GM19193 (cell line): ENCODE data around the gene EXOC1.

Source experiments
- POLR2A ChIP-seq: IDR thresholded peaks from 4 replicates; pipeline ENCODE4 v1.6.1; 2011; ENCODE audit not compliant: insufficient read depth, insufficient read length; ENCODE audit errors: extremely low read depth

Gene EXOC1

DNA sequence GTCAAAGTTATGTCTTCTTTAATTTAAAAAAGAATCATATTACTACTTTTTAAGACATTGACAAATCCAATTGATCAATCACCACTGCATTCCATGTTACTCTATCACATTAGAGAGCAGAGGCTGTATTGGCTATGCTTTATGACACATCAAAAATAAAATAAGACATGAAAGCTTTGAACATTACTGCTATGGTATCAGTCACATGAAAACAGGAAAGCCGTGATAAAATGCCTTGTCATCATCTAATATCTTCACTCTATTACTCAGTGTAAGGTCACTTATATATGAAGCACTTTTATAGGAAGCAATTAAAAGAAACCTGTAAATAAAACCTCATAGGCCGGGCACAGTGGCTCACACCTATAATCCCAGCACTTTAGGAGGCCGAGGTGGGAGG lies 67.6 kb downstream of the EXOC1 start:
- TF ChIP-seq POLR2A = no peak

DNA sequence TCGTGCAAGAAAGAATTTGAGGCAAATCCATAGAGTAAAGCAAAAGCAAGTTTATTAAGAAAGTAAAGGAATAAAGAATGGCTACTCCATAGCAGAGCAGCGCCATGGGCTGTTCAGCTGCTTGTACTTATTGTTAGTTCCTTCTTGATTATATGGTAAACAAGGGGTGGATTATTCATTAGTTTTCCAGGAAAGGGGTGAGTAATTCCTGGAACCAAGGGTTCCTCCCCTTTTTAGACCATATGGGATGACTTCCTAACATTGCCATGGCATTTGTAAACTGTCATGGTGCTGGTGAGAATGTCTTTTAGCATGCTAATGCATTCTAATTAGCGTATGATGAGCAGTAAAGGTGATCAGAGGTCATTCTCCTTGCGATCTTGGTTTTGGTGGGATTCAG lies 71.8 kb downstream of the EXOC1 start:
- TF ChIP-seq POLR2A = no peak

DNA sequence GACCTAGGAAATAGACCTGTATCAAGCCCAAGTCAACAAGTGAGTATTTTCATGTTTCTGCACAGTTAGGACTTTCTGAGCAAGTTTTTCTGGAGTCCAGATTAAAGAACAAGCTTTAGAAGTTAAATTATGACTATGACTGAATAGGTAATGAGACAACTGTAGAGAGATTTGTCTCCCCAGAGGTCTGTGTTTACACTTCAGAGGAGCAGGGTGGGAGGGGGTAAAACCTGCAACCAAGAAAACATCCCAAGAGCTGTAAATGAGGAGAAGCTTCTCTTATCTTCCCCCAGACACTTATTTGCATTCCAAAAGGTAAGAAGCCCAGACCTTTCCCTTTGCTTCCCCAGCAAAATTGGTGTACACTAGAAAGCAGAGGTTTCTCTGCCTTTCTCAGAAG lies 73.2 kb downstream of the EXOC1 start:
- TF ChIP-seq POLR2A = no peak

DNA sequence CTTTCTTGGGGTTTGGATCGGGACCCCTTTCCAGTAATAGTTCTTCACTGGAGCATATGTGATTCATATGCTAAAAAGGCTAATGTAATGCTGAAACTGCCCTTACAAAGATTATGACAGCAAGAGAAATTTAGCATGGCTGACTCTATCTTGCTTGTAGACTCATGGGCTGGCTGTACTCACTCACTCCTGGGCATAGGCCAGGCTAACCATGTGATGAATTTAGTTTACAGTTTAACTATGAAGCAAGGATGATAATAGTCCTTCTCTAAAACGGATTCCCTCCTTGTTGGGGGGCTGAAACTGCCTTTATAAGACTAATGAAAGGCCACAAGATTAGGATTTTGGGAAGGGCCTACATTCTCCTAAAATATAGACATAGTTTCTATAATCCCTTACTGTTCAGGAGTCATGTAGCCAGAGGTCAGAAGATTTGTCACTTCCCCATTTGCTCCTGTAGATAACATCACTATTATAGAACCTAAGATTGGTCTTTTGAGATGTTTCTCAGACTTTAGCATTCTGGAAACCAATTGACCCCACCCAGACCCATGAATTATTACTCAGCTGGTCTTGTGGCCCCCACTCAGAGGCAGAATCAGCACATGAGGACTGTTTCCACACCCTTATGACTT lies 74.5 kb downstream of the EXOC1 start:
- no peak for TF ChIP-seq POLR2A

DNA sequence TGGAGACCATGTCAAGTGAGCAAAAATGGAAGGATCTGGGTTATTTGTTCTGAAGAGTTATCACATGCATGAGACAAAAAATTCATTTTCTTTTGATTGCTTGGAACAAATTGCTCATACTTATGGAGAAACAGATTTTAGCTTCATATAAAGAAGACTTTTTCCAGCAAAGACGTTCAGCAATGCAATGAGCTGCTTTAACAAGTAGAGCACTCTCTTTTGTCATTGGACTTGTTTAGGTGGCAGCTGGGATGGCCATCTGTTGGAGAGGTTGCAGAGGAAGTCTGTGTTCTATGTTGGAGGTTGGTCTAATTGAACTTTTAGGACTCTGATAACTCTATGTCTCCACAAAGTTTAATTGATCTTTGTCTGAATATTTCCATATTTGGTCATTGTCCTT lies 75.4 kb downstream of the EXOC1 start:
- no peak for TF ChIP-seq POLR2A

GRCh38 chr4:55931043-55931442 lies 77.6 kb downstream of the EXOC1 start:
- TF ChIP-seq POLR2A = no peak

DNA sequence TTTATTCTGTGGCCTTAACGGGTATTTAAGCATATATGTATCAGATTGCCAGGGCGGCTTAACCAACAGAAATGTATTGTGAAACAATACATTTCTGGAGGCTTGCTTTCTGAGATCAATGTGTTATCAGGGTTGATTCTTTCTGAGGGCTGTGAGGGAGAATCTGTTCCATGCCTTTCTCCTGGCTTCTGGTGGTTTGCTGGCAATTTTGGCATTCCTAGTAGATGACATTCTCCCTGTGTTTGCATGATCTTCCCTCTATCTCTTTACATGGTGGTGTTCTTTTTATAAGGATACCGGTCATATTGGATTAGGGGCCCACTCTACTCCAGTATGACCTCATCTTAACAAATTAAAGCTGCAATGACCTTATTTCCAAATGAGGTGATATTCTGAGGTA lies 78.4 kb downstream of the EXOC1 start:
- no peak for TF ChIP-seq POLR2A

GRCh38 chr4:55932511-55932910 lies 79.1 kb downstream of the EXOC1 start:
- no peak for TF ChIP-seq POLR2A

GRCh38 chr4:55933611-55934010 lies 80.2 kb downstream of the EXOC1 start:
- no peak for TF ChIP-seq POLR2A

DNA sequence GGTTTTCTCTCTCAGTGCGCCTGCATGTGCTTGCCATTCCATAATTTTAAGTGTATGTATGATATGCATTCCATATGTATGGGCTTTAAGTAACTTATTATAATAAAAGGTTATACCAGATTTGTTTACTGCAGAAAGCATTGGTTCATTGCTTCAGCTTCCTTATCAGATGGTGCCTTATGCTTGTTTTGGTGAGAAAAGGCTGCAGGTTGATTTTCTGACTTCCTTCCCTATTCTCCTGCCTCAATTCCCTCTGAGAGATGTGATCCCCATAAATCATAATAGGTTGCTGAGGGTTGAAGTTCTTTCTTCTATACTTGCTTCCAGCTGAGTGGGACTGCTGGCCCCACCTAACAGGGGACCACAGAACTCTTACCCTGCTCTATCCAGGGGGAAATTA lies 85.0 kb downstream of the EXOC1 start:
- TF ChIP-seq POLR2A = no peak

DNA sequence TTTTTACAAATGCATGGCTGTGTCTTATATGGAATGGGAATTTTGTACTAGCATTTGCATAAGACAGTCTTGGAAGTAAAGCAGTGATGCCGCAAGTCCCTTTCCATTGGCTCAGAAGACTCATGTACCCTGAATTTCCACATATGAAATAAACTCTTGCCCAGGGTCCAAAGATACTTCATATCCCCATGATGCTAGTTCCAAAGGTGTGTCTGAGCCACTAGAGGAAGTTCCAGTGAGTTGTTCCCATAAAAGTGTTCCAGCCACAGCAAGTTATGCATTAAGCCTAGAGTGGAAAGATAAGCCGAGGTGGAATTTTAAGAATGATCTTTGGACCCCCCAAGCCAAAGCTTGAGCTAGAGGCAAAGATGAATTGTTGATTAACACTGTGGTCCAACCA lies 86.0 kb downstream of the EXOC1 start:
- no peak for TF ChIP-seq POLR2A

DNA sequence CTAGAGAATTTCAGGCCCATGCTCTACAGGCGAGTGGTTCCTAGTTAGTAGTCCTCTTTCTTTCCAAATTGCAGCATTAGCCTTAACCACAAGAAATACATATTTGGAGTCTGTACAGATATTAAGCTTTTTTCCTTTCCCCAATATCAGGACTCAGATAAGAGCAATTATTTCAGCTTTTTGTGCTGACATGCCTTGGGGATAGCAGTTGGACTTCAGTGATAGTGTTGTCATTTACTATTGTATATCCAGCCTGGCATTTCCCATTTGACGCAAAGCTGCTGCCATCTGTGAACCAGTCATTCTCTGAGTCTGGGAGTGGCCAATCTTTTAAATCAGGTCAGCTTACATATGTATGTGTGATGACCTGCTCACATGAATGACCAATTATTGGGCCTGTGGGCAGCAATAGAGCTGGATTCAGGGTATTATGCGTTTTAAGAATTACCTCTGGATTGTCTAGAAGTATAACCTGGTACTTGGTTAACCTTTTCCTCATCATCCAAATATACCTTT lies 88.5 kb downstream of the EXOC1 start:
- TF ChIP-seq POLR2A = no peak

GRCh38 chr4:55947254-55947882 lies 93.9 kb downstream of the EXOC1 start:
- TF ChIP-seq POLR2A = no peak

GRCh38 chr4:55947912-55948725 lies 94.7 kb downstream of the EXOC1 start:
- no peak for TF ChIP-seq POLR2A

DNA sequence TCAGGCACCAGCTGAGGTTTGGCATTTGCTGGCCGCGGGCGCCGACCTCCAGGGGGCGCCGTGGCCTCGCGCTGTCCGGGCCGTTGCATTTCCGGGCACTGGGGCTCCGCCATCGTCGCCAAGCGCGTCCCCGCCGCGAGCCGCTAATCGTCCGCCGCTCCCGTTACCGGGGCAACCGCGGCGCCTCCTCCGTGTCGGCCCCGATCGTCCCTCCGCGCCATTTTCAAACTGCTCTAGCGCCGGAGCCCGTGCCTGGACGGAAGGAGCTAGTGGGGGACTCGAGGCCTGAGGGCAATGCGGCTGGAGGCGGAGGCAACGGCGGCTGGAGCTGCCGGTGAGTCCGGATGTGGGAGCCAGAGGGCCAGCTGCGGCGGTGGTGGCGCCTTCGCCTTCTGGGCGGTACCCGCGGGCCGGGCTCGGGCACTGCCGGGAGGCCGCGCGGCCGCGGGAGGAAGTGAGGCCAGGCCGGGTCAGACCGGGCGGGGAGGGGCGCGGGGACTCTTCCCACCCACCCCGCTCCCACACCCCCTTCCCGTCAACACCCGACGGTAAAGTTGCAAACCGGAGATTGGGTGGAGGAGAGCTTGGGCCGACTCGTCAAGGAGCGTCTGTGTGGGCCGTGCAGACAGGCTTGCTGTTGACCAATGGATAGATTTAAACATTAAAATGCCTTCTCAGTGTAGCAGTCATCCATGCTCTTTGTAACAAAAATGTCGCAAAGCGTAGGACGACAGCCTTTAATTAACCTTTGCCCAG lies 95.5 kb downstream of the EXOC1 start, which contains the start of gene CEP135:
Gene CEP135, plus strand, starts transcription at position 220 of the 756 bp plus-strand sequence. CDS start 3,186 bp downstream, outside the sequence.
- peak; percentile 89 for TF ChIP-seq POLR2A
